B cell (primary cell): ENCODE data around the gene TGFBR3. TPM values are rescaled to one million over a fixed set of nuclear protein-coding genes. Genes with fewer than 3 reads are reported as not detected.

ENCODE experiments used
- ATAC-seq: fragments of 200-7000 bp; cut with Tn5 transposase; one replicate; pipeline ENCODE4 v1.10.0; 2021; ENCODE audit warnings: low read depth, mild to moderate bottlenecking, moderate number of reproducible peaks, moderate library complexity
- CTCF ChIA-PET: fragments of 350-600 bp; sonication (Branson Sonifier 250); formaldehyde crosslinking; loops from one replicate; lab custom pipeline; 2021; ENCODE audit warnings: antibody characterized with exemption, inconsistent platforms; lab: Charles Lee
- POLR2A ChIA-PET: fragments of 350-600 bp; sonication (Branson Sonifier 250); formaldehyde crosslinking; loops from one replicate; lab custom pipeline; 2021; ENCODE audit warnings: antibody characterized with exemption; lab: Charles Lee
- DNase-seq: peaks from one replicate; pipeline ENCODE4 v3.0.0; 2013
- H2AFZ ChIP-seq: 2 replicates; pipeline ENCODE4 v1.6.1; 2012; ENCODE audit warnings: mild to moderate bottlenecking, low read depth, low read length; ENCODE audit not compliant: insufficient read depth, poor library complexity, severe bottlenecking
- H3K27ac ChIP-seq, 2 donors: 1 replicate in 1 of 2; 2 replicates in 1 of 2; pipeline ENCODE4 v1.5.1; 2012 to 2013; ENCODE audit warnings: low read length in 2 of 2, mild to moderate bottlenecking in 2 of 2, moderate library complexity in 1 of 2
- H3K27me3 ChIP-seq, 4 experiments: fragments of 200-600 bp in 1 of 4; sonication (generic) in 1 of 4; replicated peaks in 1 of 4; 1 replicate in 2 of 4; 2 replicates in 2 of 4; pipeline versions ENCODE4 v1.6.1 to v1.7.0; 2013 to 2016; ENCODE audit warnings: low read length in 3 of 4, mild to moderate bottlenecking in 2 of 4, mixed read lengths in 1 of 4, moderate library complexity in 1 of 4; ENCODE audit not compliant: insufficient read depth in 4 of 4, control insufficient read depth in 3 of 4; ENCODE audit errors: control extremely low read depth in 1 of 4
- H3K36me3 ChIP-seq, 2 experiments: replicated peaks in 1 of 2; 1 replicate in 1 of 2; 2 replicates in 1 of 2; pipeline versions ENCODE4 v1.6.1 to v1.7.1; 2013; ENCODE audit warnings: low read length in 1 of 2; ENCODE audit not compliant: insufficient read depth in 2 of 2, control insufficient read depth in 1 of 2; ENCODE audit errors: control extremely low read depth in 1 of 2, extremely low read depth in 1 of 2
- H3K4me1 ChIP-seq, 2 donors: fragments of 200-600 bp in 1 of 2; sonication (generic) in 1 of 2; 1 replicate in 1 of 2; 2 replicates in 1 of 2; pipeline versions ENCODE4 v1.5.1 to v1.6.1; 2013 to 2017; ENCODE audit warnings: low read length in 2 of 2; ENCODE audit not compliant: control insufficient read depth in 2 of 2, insufficient read depth in 2 of 2
- H3K4me2 ChIP-seq: replicated peaks from 2 replicates; pipeline ENCODE3; 2012; ENCODE audit warnings: mild to moderate bottlenecking, low read depth, low read length; ENCODE audit not compliant: poor library complexity, severe bottlenecking
- H3K4me3 ChIP-seq, 5 experiments: fragments of 200-600 bp in 1 of 5; sonication (generic) in 1 of 5; 1 replicate in 3 of 5; 2 replicates in 2 of 5; pipeline versions ENCODE4 v1.5.1 to v1.7.0; 2011 to 2016; ENCODE audit warnings: low read length in 4 of 5, mild to moderate bottlenecking in 4 of 5, low read depth in 2 of 5, control low read depth in 1 of 5, moderate library complexity in 1 of 5; ENCODE audit not compliant: insufficient read depth in 1 of 5; ENCODE audit errors: control extremely low read depth in 1 of 5, extremely low read depth in 1 of 5
- H3K79me2 ChIP-seq: fragments of 200-600 bp; sonication (generic); one replicate; pipeline ENCODE4 v1.6.0; 2016; ENCODE audit warnings: low read length; ENCODE audit not compliant: control insufficient read depth, insufficient read depth
- H3K9ac ChIP-seq: fragments of 200-600 bp; sonication (generic); 2 replicates; pipeline ENCODE4 v1.6.1; 2017; ENCODE audit warnings: mild to moderate bottlenecking, low read length, moderate library complexity
- H3K9me3 ChIP-seq, 3 donors: one replicate each; pipeline versions ENCODE4 v1.6.1 to v1.7.1; 2013; ENCODE audit warnings: low read length in 2 of 3; ENCODE audit not compliant: control insufficient read depth in 2 of 3, insufficient read depth in 1 of 3; ENCODE audit errors: control extremely low read depth in 1 of 3
- H4K20me1 ChIP-seq: 2 replicates; pipeline ENCODE4 v1.6.0; 2012; ENCODE audit warnings: mild to moderate bottlenecking, low read length; ENCODE audit not compliant: insufficient read depth, control insufficient read depth, poor library complexity, severe bottlenecking
- H3K27ac Mint-ChIP-seq: one replicate; pipeline ENCODE4 v1.8.0; 2021; ENCODE audit warnings: mixed read lengths
- H3K27me3 Mint-ChIP-seq: one replicate; pipeline ENCODE4 v1.8.0; 2021; ENCODE audit warnings: mixed read lengths
- H3K4me1 Mint-ChIP-seq: one replicate; pipeline ENCODE4 v1.8.0; 2021; ENCODE audit warnings: mixed read lengths
- H3K4me3 Mint-ChIP-seq: one replicate; pipeline ENCODE4 v1.8.0; 2021; ENCODE audit warnings: mixed read lengths
- H3K9me3 Mint-ChIP-seq: one replicate; pipeline ENCODE4 v1.8.0; 2022; ENCODE audit warnings: mixed read lengths; ENCODE audit not compliant: insufficient read depth
- EZH2 ChIP-seq: IDR thresholded peaks from 2 replicates; pipeline ENCODE4 v1.6.1; 2012; ENCODE audit warnings: borderline replicate concordance, low read depth, mild to moderate bottlenecking, moderate library complexity, low read length; ENCODE audit not compliant: insufficient read depth, poor library complexity, severe bottlenecking
- WGBS: methylation state at CpG from one replicate; pipeline ENCODE4 v1.1.5; 2013; ENCODE audit warnings: missing lambda C conversion rate; ENCODE audit not compliant: insufficient coverage; 5-methylcytosine and 5-hydroxymethylcytosine counted together
- intact Hi-C: fragments of 100-400 bp; cut with micrococcal nuclease; formaldehyde crosslinking; loops from one replicate; pipeline ENCODE4 v1.10.0; 2022
- polyA plus RNA-seq: library from polyadenylated mRNA; depleted of rRNA; stranded (reverse); fragments of >200 nt; gene quantifications from 2 replicates; pipeline ENCODE4 v1.2.3, GENCODE V29; 2012
- total RNA-seq, 2 donors: library from RNA; stranded (reverse); fragments of 120-200 nt in 1 of 2; gene quantifications; 1 replicate in 1 of 2; 2 replicates in 1 of 2; pipeline versions ENCODE4 v1.2.3 to v1.2.4, GENCODE V29; 2013 to 2022
- TF ChIP-seq, protein P1 (sequence below): fragments of 200-600 bp; IDR thresholded peaks from one replicate; pipeline ENCODE4 v1.8.0; 2022; ENCODE audit warnings: antibody characterized with exemption, mild to moderate bottlenecking

TGFBR3 gene
- total and polyA plus RNA-seq, 2 donors (not counting 1 experiment from before 2014, with no cell fraction given) = 0.10 to 0.12 TPM

DNA sequence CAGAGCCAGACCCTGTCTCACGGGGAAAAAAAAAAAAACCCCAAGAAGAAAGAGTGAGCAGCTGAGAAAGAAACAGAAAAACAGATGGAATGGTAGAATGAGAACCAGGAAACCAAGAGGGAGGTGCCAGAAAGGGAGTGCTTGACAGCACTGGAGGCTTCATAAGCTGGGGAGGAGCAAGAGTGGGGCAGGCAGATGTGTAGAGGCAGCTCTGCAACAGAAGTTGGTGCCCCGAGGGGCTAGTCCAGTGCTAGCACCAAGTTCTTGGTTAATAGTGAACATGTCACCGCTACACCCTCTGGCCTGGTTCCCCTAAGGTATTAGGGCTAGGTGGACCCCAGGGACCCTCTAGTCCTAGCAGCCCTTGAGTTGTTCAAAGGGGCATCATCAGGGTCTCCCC lies 98.0 kb downstream of the TGFBR3 start:
- Mint-ChIP-seq H3K27me3 (no peaks in the 10 kb centered on the region), H3K27ac (no peak overlapping the region), H3K9me3 (no peaks in the 10 kb centered on the region), H3K4me1 (no peaks in the 10 kb centered on the region), H3K4me3 (no peak overlapping the region)
- no peaks in the 10 kb centered on the region for H3K4me1 ChIP-seq
- no peak overlapping the region for H3K4me2 ChIP-seq
- no peak for TF ChIP-seq EZH2
- TF ChIP-seq, protein P1, sequence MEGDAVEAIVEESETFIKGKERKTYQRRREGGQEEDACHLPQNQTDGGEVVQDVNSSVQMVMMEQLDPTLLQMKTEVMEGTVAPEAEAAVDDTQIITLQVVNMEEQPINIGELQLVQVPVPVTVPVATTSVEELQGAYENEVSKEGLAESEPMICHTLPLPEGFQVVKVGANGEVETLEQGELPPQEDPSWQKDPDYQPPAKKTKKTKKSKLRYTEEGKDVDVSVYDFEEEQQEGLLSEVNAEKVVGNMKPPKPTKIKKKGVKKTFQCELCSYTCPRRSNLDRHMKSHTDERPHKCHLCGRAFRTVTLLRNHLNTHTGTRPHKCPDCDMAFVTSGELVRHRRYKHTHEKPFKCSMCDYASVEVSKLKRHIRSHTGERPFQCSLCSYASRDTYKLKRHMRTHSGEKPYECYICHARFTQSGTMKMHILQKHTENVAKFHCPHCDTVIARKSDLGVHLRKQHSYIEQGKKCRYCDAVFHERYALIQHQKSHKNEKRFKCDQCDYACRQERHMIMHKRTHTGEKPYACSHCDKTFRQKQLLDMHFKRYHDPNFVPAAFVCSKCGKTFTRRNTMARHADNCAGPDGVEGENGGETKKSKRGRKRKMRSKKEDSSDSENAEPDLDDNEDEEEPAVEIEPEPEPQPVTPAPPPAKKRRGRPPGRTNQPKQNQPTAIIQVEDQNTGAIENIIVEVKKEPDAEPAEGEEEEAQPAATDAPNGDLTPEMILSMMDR = no peak
- H3K27ac ChIP-seq = no peak overlapping the region
- no peaks in the 10 kb centered on the region for H3K27me3 ChIP-seq
- intact Hi-C loops = no loop called here
- ATAC-seq (no peak), DNase-seq (no peak)
- no peaks in the 10 kb centered on the region for H4K20me1 ChIP-seq
- CTCF ChIA-PET = no interaction called here
- no peak overlapping the region for H3K4me3 ChIP-seq
- POLR2A ChIA-PET = no interaction called here
- no peaks in the 10 kb centered on the region for H3K79me2 ChIP-seq
- H3K9ac ChIP-seq = no peak overlapping the region
- H3K9me3 ChIP-seq = no peaks in the 10 kb centered on the region
- H3K36me3 ChIP-seq = no peaks in the 10 kb centered on the region
- no peak overlapping the region for H2AFZ ChIP-seq
- WGBS = 64% methylated on average over 2 of the region's 3 CpGs

DNA sequence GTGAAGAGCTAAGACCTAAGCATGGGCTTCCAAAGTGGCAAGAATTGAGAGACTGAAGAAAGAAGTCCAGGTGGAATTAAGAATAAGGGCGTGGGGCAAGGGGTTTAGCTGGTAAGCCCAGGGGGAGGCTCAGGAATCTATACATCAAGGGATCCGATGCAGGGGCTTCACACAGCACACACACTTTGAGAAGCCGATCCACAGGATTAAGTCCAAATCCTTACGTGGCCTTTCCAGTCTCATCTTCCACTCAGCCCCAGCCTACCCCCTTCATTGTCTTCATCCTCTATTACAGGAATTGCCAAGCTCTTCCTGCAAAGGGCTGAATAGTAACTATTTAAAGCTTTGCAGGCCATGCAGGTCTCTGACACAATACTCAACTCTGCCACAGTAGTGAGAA lies 101.3 kb downstream of the TGFBR3 start:
- no peak overlapping the region for H3K27ac ChIP-seq
- CTCF ChIA-PET = no interaction called here
- H3K9ac ChIP-seq = no peak overlapping the region
- Mint-ChIP-seq H3K27ac (no peak overlapping the region), H3K27me3 (no peaks in the 10 kb centered on the region), H3K4me1 (no peaks in the 10 kb centered on the region), H3K4me3 (no peak overlapping the region), H3K9me3 (no peaks in the 10 kb centered on the region)
- no peaks in the 10 kb centered on the region for H4K20me1 ChIP-seq
- no peaks in the 10 kb centered on the region for H3K36me3 ChIP-seq
- intact Hi-C loops = no loop called here
- TF ChIP-seq, protein P1 = no peak
- TF ChIP-seq EZH2 = no peak
- no peaks in the 10 kb centered on the region for H3K27me3 ChIP-seq
- POLR2A ChIA-PET = no interaction called here
- H3K4me3 ChIP-seq = no peak overlapping the region
- no peaks in the 10 kb centered on the region for H3K79me2 ChIP-seq
- DNase-seq = no peak
- no peaks in the 10 kb centered on the region for H3K9me3 ChIP-seq
- H3K4me1 ChIP-seq = no peaks in the 10 kb centered on the region
- no peak overlapping the region for H2AFZ ChIP-seq
- H3K4me2 ChIP-seq = no peak overlapping the region
- ATAC-seq = no peak
- WGBS = 95% methylated on average over 3 of the region's 4 CpGs
